ENCODE results near the gene RBFOX2. TPM values are rescaled to one million over a fixed set of nuclear protein-coding genes. Genes with fewer than 3 reads are reported as not detected.
A peak's percentile ranks its signal among the peaks of the same experiment; 100 is the strongest.

The RBFOX2 gene
- total and polyA plus RNA-seq, 4 donors = 14.2 to 53.6 (median 25.6) TPM

- DNase-seq (ENCODE audit: low spot score) = no peak
- Histone ChIP-seq H3K9me3 (ENCODE audit: control insufficient read depth in 4 of 4, low read length in 3 of 4) (no peaks in the 10 kb centered on the region), H3K27me3 (ENCODE audit: control insufficient read depth in 4 of 4, insufficient read depth in 4 of 4, low read length in 3 of 4) (no peaks in the 10 kb centered on the region), H3K4me3 (ENCODE audit: low read depth in 1 of 3, low read length in 3 of 3) (no peak overlapping the region), H3K4me1 (ENCODE audit: control insufficient read depth in 4 of 4, insufficient read depth in 4 of 4, low read length in 3 of 4) (peaks cover 1 to 19% (median 15%) of the 10 kb centered on the region in 4 donors), H3K36me3 (ENCODE audit: control insufficient read depth in 4 of 4, insufficient read depth in 3 of 4, low read depth in 1 of 4, low read length in 3 of 4) (no peaks in the 10 kb centered on the region), H3K27ac (ENCODE audit: low read depth in 1 of 2, low read length in 2 of 2) (no peak overlapping the region), H3K9ac (ENCODE audit: low read depth in 1 of 2, low read length in 2 of 2) (no peak overlapping the region)
- TF ChIP-seq RXRA (IDR thresholded peaks at IDR 0.05) (no peak), JUND (IDR thresholded peaks at IDR 0.05) (peak in 1 of 2 donors; percentile 20)
- WGBS = 68% methylated on average over 4 of the region's 4 CpGs
Observed at GRCh38 chr22:35892192-35892591, 136.4 kb downstream of the RBFOX2 start.

- 96% methylated on average over 1 of the region's 1 CpG for WGBS
- Histone ChIP-seq H3K9me3 (ENCODE audit: control insufficient read depth in 4 of 4, low read length in 3 of 4) (no peaks in the 10 kb centered on the region), H3K27ac (ENCODE audit: low read depth in 1 of 2, low read length in 2 of 2) (no peak overlapping the region), H3K36me3 (ENCODE audit: control insufficient read depth in 4 of 4, insufficient read depth in 3 of 4, low read depth in 1 of 4, low read length in 3 of 4) (no peaks in the 10 kb centered on the region), H3K27me3 (ENCODE audit: control insufficient read depth in 4 of 4, insufficient read depth in 4 of 4, low read length in 3 of 4) (no peaks in the 10 kb centered on the region), H3K4me1 (ENCODE audit: control insufficient read depth in 4 of 4, insufficient read depth in 4 of 4, low read length in 3 of 4) (peaks cover 1 to 19% (median 15%) of the 10 kb centered on the region in 4 donors), H3K9ac (ENCODE audit: low read depth in 1 of 2, low read length in 2 of 2) (no peak overlapping the region), H3K4me3 (ENCODE audit: low read depth in 1 of 3, low read length in 3 of 3) (no peak overlapping the region)
- TF ChIP-seq TAF1 (conservative IDR thresholded peaks at IDR 0.05) = no peak
- no peak for TF ChIP-seq MAX (IDR thresholded peaks at IDR 0.05)
- TF ChIP-seq RXRA (IDR thresholded peaks at IDR 0.05) = no peak
- TF ChIP-seq CTCF (IDR thresholded peaks at IDR 0.05; ENCODE audit: low read depth, low read length, missing input control) = no peak
- no peak for TF ChIP-seq HNF4A (conservative IDR thresholded peaks at IDR 0.05)
- TF ChIP-seq NR2F2 (IDR thresholded peaks at IDR 0.05) = no peak
- TF ChIP-seq RAD21 (IDR thresholded peaks at IDR 0.05) = no peak
- TF ChIP-seq YY1 (IDR thresholded peaks at IDR 0.05) = no peak
- no peak for TF ChIP-seq HNF4G (IDR thresholded peaks at IDR 0.05)
- no peak for TF ChIP-seq JUND (IDR thresholded peaks at IDR 0.05)
- no peak for TF ChIP-seq GABPA (IDR thresholded peaks at IDR 0.05 in 1 of 2, conservative IDR thresholded peaks at IDR 0.05 in 1 of 2)
- TF ChIP-seq FOXA2 (IDR thresholded peaks at IDR 0.05) = no peak
- no peak for TF ChIP-seq FOXA1 (IDR thresholded peaks at IDR 0.05)
- TF ChIP-seq REST (IDR thresholded peaks at IDR 0.05) = no peak
- no peak for TF ChIP-seq SP1 (IDR thresholded peaks at IDR 0.05)
- no peak for TF ChIP-seq ZBTB33 (IDR thresholded peaks at IDR 0.05)
- TF ChIP-seq ATF3 (IDR thresholded peaks at IDR 0.05) = no peak
- DNase-seq (ENCODE audit: low spot score) = no peak
Observed at GRCh38 chr22:35891442-35891841, 137.2 kb downstream of the RBFOX2 start.
